Measurements from ENCODE around the gene FBXO3. TPM values are rescaled to one million over a fixed set of nuclear protein-coding genes. Genes with fewer than 3 reads are reported as not detected.

The FBXO3 gene
- total RNA-seq, 1 donor from 2014 or later = 24.3 TPM

- H3K27me3 Mint-ChIP-seq (ENCODE audit: insufficient read depth) = peaks cover 26% of the 10 kb centered on the region
- no peaks in the 10 kb centered on the region for H3K9me3 Mint-ChIP-seq
- intact Hi-C loops (cut with micrococcal nuclease) = no loop called here
- peaks cover 14% of the 10 kb centered on the region for H3K4me1 Mint-ChIP-seq (ENCODE audit: low read depth)
- no peak overlapping the region for H3K4me3 Mint-ChIP-seq
- no peak for DNase-seq (ENCODE audit: low spot score)
- H3K27ac Mint-ChIP-seq = no peak overlapping the region
- no peaks in the 10 kb centered on the region for H3K36me3 Mint-ChIP-seq (ENCODE audit: low read depth)
These were observed 79.2 kb downstream of the FBXO3 start for GRCh38 chr11:33695051-33695566.

DNA sequence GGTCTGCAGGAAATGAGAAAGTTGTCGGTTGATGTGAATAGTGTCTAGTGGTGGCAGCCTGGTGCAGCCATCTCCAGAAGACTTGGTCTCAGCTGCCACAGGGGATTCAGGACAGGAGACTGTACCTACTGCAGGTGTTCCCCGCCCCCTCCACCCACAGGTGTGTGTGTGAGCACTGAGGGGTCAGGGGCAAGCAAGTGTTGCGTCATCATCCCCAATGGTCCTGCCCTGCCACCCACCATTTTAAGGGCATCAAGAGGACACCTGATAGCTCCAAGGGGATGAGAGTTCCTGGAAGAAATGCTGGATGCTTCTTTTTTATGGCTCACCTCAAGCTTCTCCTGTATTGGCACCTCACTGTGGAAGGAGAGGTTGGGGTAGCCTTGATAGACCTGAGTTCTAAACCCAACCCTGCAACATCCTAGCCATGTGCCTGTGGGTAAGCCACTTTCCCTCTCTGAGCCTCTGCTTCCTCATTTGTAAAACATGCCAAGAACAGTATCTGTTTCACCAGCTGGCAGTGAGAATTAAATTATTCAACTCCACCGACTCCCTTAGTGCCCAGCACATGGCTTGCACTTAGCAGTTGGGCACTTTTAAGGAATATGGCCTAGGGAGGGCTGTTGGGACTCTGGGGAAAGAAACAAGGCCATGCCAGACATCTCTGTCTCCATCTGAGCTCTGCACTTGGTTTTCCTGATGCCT is 79.8 kb downstream of the FBXO3 start:
- intact Hi-C loops (cut with micrococcal nuclease) = no loop called here
- Mint-ChIP-seq H3K9me3 (no peaks in the 10 kb centered on the region), H3K27me3 (ENCODE audit: insufficient read depth) (peaks cover 22% of the 10 kb centered on the region), H3K4me1 (ENCODE audit: low read depth) (peaks cover 8% of the 10 kb centered on the region), H3K27ac (no peak overlapping the region), H3K4me3 (no peak overlapping the region), H3K36me3 (ENCODE audit: low read depth) (no peaks in the 10 kb centered on the region)
- no peak for DNase-seq (ENCODE audit: low spot score)

DNA sequence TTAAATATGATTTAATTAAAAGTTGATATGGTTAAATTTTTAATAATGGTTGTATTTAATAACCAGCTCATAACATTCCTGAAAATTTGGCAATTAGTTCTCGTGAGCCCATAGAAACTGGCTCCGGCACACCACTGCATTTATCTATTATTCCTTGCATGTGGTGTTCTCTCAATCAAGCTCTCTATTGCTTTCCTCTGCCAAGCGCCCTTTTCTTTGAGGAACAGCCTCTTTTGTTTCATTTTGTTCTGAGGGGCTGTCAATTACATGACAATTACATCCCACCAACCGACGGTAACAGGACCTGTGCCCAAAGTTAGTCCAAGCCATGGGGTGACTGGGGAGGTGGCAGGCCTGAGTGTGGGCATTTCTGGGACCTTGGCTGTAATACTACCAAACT is 81.8 kb downstream of the FBXO3 start:
- Mint-ChIP-seq H3K27ac (no peak overlapping the region), H3K4me1 (ENCODE audit: low read depth) (peaks cover 5% of the 10 kb centered on the region), H3K9me3 (peaks cover under 1% of the 10 kb centered on the region), H3K4me3 (no peak overlapping the region), H3K36me3 (ENCODE audit: low read depth) (no peaks in the 10 kb centered on the region), H3K27me3 (ENCODE audit: insufficient read depth) (peaks cover 17% of the 10 kb centered on the region)
- DNase-seq (ENCODE audit: low spot score) = no peak
- intact Hi-C loops (cut with micrococcal nuclease) = no loop called here

- intact Hi-C loops (cut with micrococcal nuclease) = no loop called here
- H3K4me3 Mint-ChIP-seq = no peak overlapping the region
- no peak overlapping the region for H3K27ac Mint-ChIP-seq
- no peak for DNase-seq (ENCODE audit: low spot score)
- no peaks in the 10 kb centered on the region for H3K36me3 Mint-ChIP-seq (ENCODE audit: low read depth)
- peaks cover 5% of the 10 kb centered on the region for H3K4me1 Mint-ChIP-seq (ENCODE audit: low read depth)
- peaks cover 4% of the 10 kb centered on the region for H3K9me3 Mint-ChIP-seq
- peaks cover 12% of the 10 kb centered on the region for H3K27me3 Mint-ChIP-seq (ENCODE audit: insufficient read depth)
These were observed 82.3 kb downstream of the FBXO3 start for GRCh38 chr11:33692013-33692504.

- DNase-seq (ENCODE audit: low spot score) = no peak
- peaks cover 4% of the 10 kb centered on the region for H3K9me3 Mint-ChIP-seq
- no peak overlapping the region for H3K4me3 Mint-ChIP-seq
- H3K36me3 Mint-ChIP-seq (ENCODE audit: low read depth) = no peaks in the 10 kb centered on the region
- intact Hi-C loops (cut with micrococcal nuclease) = no loop called here
- peaks cover 7% of the 10 kb centered on the region for H3K27me3 Mint-ChIP-seq (ENCODE audit: insufficient read depth)
- no peak overlapping the region for H3K27ac Mint-ChIP-seq
- peaks cover 2% of the 10 kb centered on the region for H3K4me1 Mint-ChIP-seq (ENCODE audit: low read depth)
These were observed 83.1 kb downstream of the FBXO3 start for GRCh38 chr11:33691066-33691864.

Other genes with a start within 250 kb of the FBXO3 start
- gene C11orf91, start 73.7 kb downstream of the FBXO3 start, total RNA-seq = 0.23 TPM in 1 of 2 replicates, not detected in the other
- gene CD59, start 38.1 kb downstream of the FBXO3 start, total RNA-seq = 140 and 143 TPM in 2 replicates
- gene LMO2, start 117.6 kb upstream of the FBXO3 start, total RNA-seq = not detected in 2 replicates

All from activated T-helper 1 cell treated with anti-CD3 and anti-CD28 coated beads, Interleukin-12 subunit alpha, Interleukin-12 subunit beta, Interleukin-2, Interleukin-4 antibody, amounts not matched to agents 30 ng/mL and 10 ng/mL and 1 ng/mL, durations not matched to agents 14 hours and 24 hours and 36 hours (primary cell).